Astrocyte of the cerebellum (primary cell): ENCODE data around the gene DIRAS2.

Source experiments
- DNase-seq: peaks from one replicate; pipeline ENCODE4 v3.0.0-alpha.2; 2011; ENCODE audit warnings: low read depth
- H3K4me3 ChIP-seq: 2 replicates; pipeline ENCODE4 v1.5.1; 2011; ENCODE audit warnings: mild to moderate bottlenecking, low read depth, low read length, moderate library complexity
- CTCF ChIP-seq: IDR thresholded peaks from 2 replicates; pipeline ENCODE4 v1.5.1; 2012; ENCODE audit warnings: low read length, low read depth, moderate library complexity, mild to moderate bottlenecking; ENCODE audit errors: missing control alignments
- in situ Hi-C: cut with HindIII; loops from 2 replicates; pipeline ENCODE4 v1.10.0; 2017; ENCODE audit warnings: low sequenced_read_pairs

DIRAS2 gene

GRCh38 chr9:90629991-90630390 lies 12.6 kb downstream of the DIRAS2 start:
- no peak overlapping the region for H3K4me3 ChIP-seq
- no peak for TF ChIP-seq CTCF
- DNase-seq = no peak
- in situ Hi-C loops = no loop called here

- DNase-seq = no peak
- TF ChIP-seq CTCF = no peak
- in situ Hi-C loops = no loop called here
- H3K4me3 ChIP-seq = no peak overlapping the region
Measured at GRCh38 chr9:90629354-90629753, 13.3 kb downstream of the DIRAS2 start.

- TF ChIP-seq CTCF = no peak
- H3K4me3 ChIP-seq = no peak overlapping the region
- no peak for DNase-seq
- in situ Hi-C loops = no loop called here
Measured at GRCh38 chr9:90616806-90617205, 25.8 kb downstream of the DIRAS2 start.

GRCh38 chr9:90613502-90613901 lies 29.1 kb downstream of the DIRAS2 start:
- in situ Hi-C loops = no loop called here
- DNase-seq = no peak
- no peak for TF ChIP-seq CTCF
- no peak overlapping the region for H3K4me3 ChIP-seq

- no peak for TF ChIP-seq CTCF
- in situ Hi-C loops = no loop called here
- no peak for DNase-seq
- H3K4me3 ChIP-seq = no peak overlapping the region
Measured at GRCh38 chr9:90612957-90613356, 29.7 kb downstream of the DIRAS2 start.

- no peak overlapping the region for H3K4me3 ChIP-seq
- TF ChIP-seq CTCF = no peak
- no peak for DNase-seq
- in situ Hi-C loops = no loop called here
Measured at GRCh38 chr9:90611568-90611967, 31.1 kb downstream of the DIRAS2 start.

GRCh38 chr9:90611121-90611520 lies 31.5 kb downstream of the DIRAS2 start:
- TF ChIP-seq CTCF = no peak
- in situ Hi-C loops = no loop called here
- H3K4me3 ChIP-seq = no peak overlapping the region
- no peak for DNase-seq
